ENCODE data around the gene ATP13A1.
A peak's percentile ranks its signal among the peaks of the same experiment; 100 is the strongest.
"Not testable (repeated sequence)": the region's sequence is repeated elsewhere in the genome, so short reads cannot be mapped to it uniquely, and the experiment has no call there.

Gene ATP13A1

GRCh38 chr19:19618219-19619051, 45.0 kb downstream of the ATP13A1 start, which contains the start of gene PBX4:
PBX4 (minus strand) TSS chr19:19618687; CDS start chr19:19618629, 58 bp downstream.
- peak; percentile 80 to 88 for DNase-seq

GRCh38 chr19:19615086-19615485, 48.4 kb downstream of the ATP13A1 start:
- DNase-seq: no peak

DNA sequence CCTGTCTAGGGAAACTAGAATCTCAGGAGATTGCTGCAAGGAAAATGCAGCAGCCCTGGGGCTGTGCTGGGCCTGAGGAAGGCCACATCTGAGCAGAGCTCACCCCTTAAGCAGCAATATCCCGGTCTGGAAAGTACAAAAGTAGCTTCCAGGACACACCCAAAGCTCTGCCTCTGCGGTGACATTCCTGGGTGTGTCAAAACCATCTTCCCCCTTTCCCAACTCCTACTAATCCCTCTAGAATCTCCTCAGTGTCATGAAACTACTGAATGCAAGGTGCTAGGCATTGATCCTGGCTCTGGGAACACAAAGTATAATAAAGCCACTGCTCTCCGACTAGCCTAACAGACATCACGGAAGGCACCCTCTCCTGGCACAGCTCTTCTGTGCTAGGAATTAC, 50.0 kb downstream of the ATP13A1 start:
- no peak for DNase-seq

GRCh38 chr19:19610376-19611202, 52.9 kb downstream of the ATP13A1 start:
- no peak for DNase-seq

GRCh38 chr19:19606686-19607085, 56.8 kb downstream of the ATP13A1 start:
- DNase-seq: not testable (repeated sequence)

- no peak for DNase-seq
These were observed 57.5 kb downstream of the ATP13A1 start for GRCh38 chr19:19606021-19606420.

DNA sequence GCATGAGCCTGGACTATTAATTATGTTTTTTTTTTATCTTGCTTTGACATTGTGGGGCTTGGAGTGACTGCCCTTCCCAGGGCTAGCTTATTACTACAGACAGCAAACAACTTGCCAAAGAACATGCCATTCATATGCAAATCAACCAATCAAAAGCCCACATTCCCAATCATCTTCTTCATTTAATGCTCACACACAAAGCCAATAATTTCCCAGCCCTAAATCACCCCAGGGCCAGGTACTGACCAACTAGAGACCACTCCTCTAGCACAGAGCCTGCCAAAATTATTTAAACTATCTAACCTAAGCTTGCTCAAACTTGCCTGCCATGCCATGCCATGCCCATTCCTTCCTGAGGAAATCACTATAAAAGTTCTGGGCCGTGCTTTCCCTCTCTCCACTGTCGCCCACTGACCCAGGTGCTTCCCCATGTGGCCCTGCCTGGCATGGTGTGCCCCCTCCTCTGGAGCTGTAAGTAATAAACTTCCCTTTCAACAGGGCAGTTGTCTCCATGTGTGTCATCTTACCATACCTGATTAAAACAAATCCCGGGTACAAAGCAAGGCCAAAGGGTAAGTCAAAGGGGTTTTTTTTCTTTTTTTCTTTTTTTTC, 60.7 kb downstream of the ATP13A1 start:
- DNase-seq: no peak

DNA sequence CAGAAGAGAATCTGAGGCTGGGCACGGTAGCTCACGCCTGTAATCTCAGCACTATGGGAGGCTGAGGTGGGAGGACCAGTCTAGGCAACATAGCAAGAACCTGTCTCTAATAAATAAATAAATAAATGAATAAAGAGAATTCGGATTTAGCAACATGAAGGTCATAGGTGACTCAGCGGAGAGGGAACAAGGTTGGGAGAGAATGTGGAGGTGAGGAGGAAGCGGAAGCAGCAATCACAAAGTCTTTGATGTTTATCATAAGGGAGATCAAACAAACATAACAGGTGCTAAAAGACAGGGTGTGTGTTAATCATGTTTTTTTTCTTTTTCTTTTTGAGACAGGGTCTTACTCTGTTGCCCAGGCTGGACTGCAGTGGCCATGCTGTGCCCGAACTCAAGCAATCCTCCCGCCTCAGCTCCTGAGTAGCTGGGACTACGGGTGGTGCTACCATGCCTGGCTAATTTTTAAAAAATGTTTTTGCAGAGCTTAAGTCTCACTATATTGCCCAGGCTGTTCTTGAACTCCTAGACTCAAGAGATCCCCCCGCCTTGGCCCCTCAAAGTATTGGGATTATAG, 61.3 kb downstream of the ATP13A1 start:
- DNase-seq: no peak

- no peak for DNase-seq
These were observed 62.6 kb downstream of the ATP13A1 start for GRCh38 chr19:19600793-19601330.

GRCh38 chr19:19598728-19599451, 64.6 kb downstream of the ATP13A1 start:
- not testable (repeated sequence) for DNase-seq

- DNase-seq: no peak
These were observed 65.6 kb downstream of the ATP13A1 start for GRCh38 chr19:19597809-19598306.

Data from NCI-H1930 (cell line).